Activated naive CD4-positive, alpha-beta T cell treated with anti-CD3 and anti-CD28 coated beads, Interleukin-2, amount 10 ng/mL, durations not matched to agents 7 days and 5 days (primary cell): ENCODE measurements around the gene SMARCA4.
A peak's percentile ranks its signal among the peaks of the same experiment; 100 is the strongest.

Experiments
- CTCF ChIA-PET: fragments of 350-600 bp; sonication (Branson Sonifier 250); formaldehyde crosslinking; loops from one replicate; lab custom pipeline; 2021; ENCODE audit warnings: antibody characterized with exemption; lab: Charles Lee
- DNase-seq: peaks from one replicate; pipeline ENCODE4 v3.0.0-alpha.2; 2020
- H3K27ac Mint-ChIP-seq: one replicate; pipeline ENCODE4 v1.8.0; 2021; ENCODE audit warnings: mild to moderate bottlenecking, moderate library complexity, mixed read lengths
- H3K27me3 Mint-ChIP-seq: one replicate; pipeline ENCODE4 v1.8.0; 2021; ENCODE audit warnings: mild to moderate bottlenecking, mixed read lengths
- H3K36me3 Mint-ChIP-seq: one replicate; pipeline ENCODE4 v1.8.0; 2021; ENCODE audit warnings: mixed read lengths
- H3K4me1 Mint-ChIP-seq: one replicate; pipeline ENCODE4 v1.8.0; 2021; ENCODE audit warnings: mixed read lengths
- H3K4me3 Mint-ChIP-seq: one replicate; pipeline ENCODE4 v1.8.0; 2021; ENCODE audit warnings: mild to moderate bottlenecking, moderate library complexity, mixed read lengths
- H3K9me3 Mint-ChIP-seq: one replicate; pipeline ENCODE4 v1.8.0; 2021; ENCODE audit warnings: mixed read lengths

SMARCA4 gene

GRCh38 chr19:10998045-10998533 is 37.3 kb downstream of the SMARCA4 start:
- Mint-ChIP-seq H3K4me3 (no peak overlapping the region), H3K36me3 (peaks cover 36% of the 10 kb centered on the region), H3K27me3 (no peaks in the 10 kb centered on the region), H3K9me3 (no peaks in the 10 kb centered on the region), H3K4me1 (no peaks in the 10 kb centered on the region), H3K27ac (no peak overlapping the region)
- CTCF ChIA-PET = interaction anchor here (1.0 kb wide), 1 partner anchor 56 kb away, joined by 3 read pairs; no protein-coding TSS in a partner anchor
- no peak for DNase-seq

GRCh38 chr19:10998666-10999065 is 37.8 kb downstream of the SMARCA4 start:
- no peaks in the 10 kb centered on the region for H3K4me1 Mint-ChIP-seq
- no peaks in the 10 kb centered on the region for H3K9me3 Mint-ChIP-seq
- H3K27me3 Mint-ChIP-seq = no peaks in the 10 kb centered on the region
- H3K4me3 Mint-ChIP-seq = no peak overlapping the region
- H3K27ac Mint-ChIP-seq = no peak overlapping the region
- DNase-seq = no peak
- CTCF ChIA-PET = interaction anchor here (0.7 to 1.0 kb wide), 2 partner anchors 57 kb away, joined by 3 read pairs; no protein-coding TSS in a partner anchor
- peaks cover 35% of the 10 kb centered on the region for H3K36me3 Mint-ChIP-seq

- Mint-ChIP-seq H3K4me1 (no peaks in the 10 kb centered on the region), H3K36me3 (peaks cover 36% of the 10 kb centered on the region), H3K9me3 (no peaks in the 10 kb centered on the region), H3K4me3 (no peak overlapping the region), H3K27me3 (no peaks in the 10 kb centered on the region), H3K27ac (no peak overlapping the region)
- CTCF ChIA-PET = no interaction called here
- no peak for DNase-seq
These were observed 44.7 kb downstream of the SMARCA4 start for GRCh38 chr19:11005521-11005920.

GRCh38 chr19:11007385-11007784 is 46.6 kb downstream of the SMARCA4 start:
- no peaks in the 10 kb centered on the region for H3K9me3 Mint-ChIP-seq
- peaks cover 50% of the 10 kb centered on the region for H3K36me3 Mint-ChIP-seq
- H3K4me3 Mint-ChIP-seq = no peak overlapping the region
- no peaks in the 10 kb centered on the region for H3K27me3 Mint-ChIP-seq
- DNase-seq = no peak
- H3K4me1 Mint-ChIP-seq = no peaks in the 10 kb centered on the region
- no peak overlapping the region for H3K27ac Mint-ChIP-seq
- CTCF ChIA-PET = interaction anchor here (0.6 to 0.7 kb wide), 2 partner anchors 119 to 428 kb away, joined by 3 to 4 read pairs; partner anchors contain the start of gene PRKCSH

GRCh38 chr19:11007962-11008532 is 47.2 kb downstream of the SMARCA4 start:
- peaks cover 53% of the 10 kb centered on the region for H3K36me3 Mint-ChIP-seq
- H3K27me3 Mint-ChIP-seq = no peaks in the 10 kb centered on the region
- CTCF ChIA-PET = no interaction called here
- no peak for DNase-seq
- no peaks in the 10 kb centered on the region for H3K9me3 Mint-ChIP-seq
- H3K27ac Mint-ChIP-seq = no peak overlapping the region
- no peaks in the 10 kb centered on the region for H3K4me1 Mint-ChIP-seq
- H3K4me3 Mint-ChIP-seq = no peak overlapping the region

- Mint-ChIP-seq H3K27ac (no peak overlapping the region), H3K36me3 (peaks cover 58% of the 10 kb centered on the region), H3K4me1 (no peaks in the 10 kb centered on the region), H3K9me3 (no peaks in the 10 kb centered on the region), H3K27me3 (no peaks in the 10 kb centered on the region), H3K4me3 (no peak overlapping the region)
- CTCF ChIA-PET = interaction anchor here (1.3 to 1.4 kb wide), 2 partner anchors 26 to 69 kb away, joined by 3 to 4 read pairs; no protein-coding TSS in a partner anchor
- DNase-seq = no peak
These were observed 49.2 kb downstream of the SMARCA4 start for GRCh38 chr19:11010041-11010440.

- H3K9me3 Mint-ChIP-seq = no peaks in the 10 kb centered on the region
- DNase-seq = no peak
- H3K27me3 Mint-ChIP-seq = no peaks in the 10 kb centered on the region
- no peak overlapping the region for H3K27ac Mint-ChIP-seq
- no peak overlapping the region for H3K4me3 Mint-ChIP-seq
- CTCF ChIA-PET = interaction anchor here (1.2 kb wide), 1 partner anchor 73 kb away, joined by 3 read pairs; no protein-coding TSS in a partner anchor
- no peaks in the 10 kb centered on the region for H3K4me1 Mint-ChIP-seq
- H3K36me3 Mint-ChIP-seq = peaks cover 62% of the 10 kb centered on the region
These were observed 51.7 kb downstream of the SMARCA4 start for GRCh38 chr19:11012507-11012906.

GRCh38 chr19:11013771-11014170 is 52.9 kb downstream of the SMARCA4 start:
- H3K36me3 Mint-ChIP-seq = peaks cover 55% of the 10 kb centered on the region
- CTCF ChIA-PET = no interaction called here

GRCh38 chr19:11014403-11014911 is 53.6 kb downstream of the SMARCA4 start:
- CTCF ChIA-PET = no interaction called here
- Mint-ChIP-seq H3K27me3 (no peaks in the 10 kb centered on the region), H3K9me3 (no peaks in the 10 kb centered on the region), H3K4me1 (no peaks in the 10 kb centered on the region), H3K27ac (no peak overlapping the region), H3K4me3 (no peak overlapping the region), H3K36me3 (peaks cover 55% of the 10 kb centered on the region)
- no peak for DNase-seq

More at GRCh38 chr19:11013771-11014170, 52.9 kb downstream of the SMARCA4 start:
- no peak for DNase-seq
- no peaks in the 10 kb centered on the region for H3K27me3 Mint-ChIP-seq
- no peak overlapping the region for H3K27ac Mint-ChIP-seq
- H3K9me3 Mint-ChIP-seq = no peaks in the 10 kb centered on the region
- no peaks in the 10 kb centered on the region for H3K4me1 Mint-ChIP-seq
- no peak overlapping the region for H3K4me3 Mint-ChIP-seq

- no peaks in the 10 kb centered on the region for H3K27me3 Mint-ChIP-seq
- H3K4me3 Mint-ChIP-seq = no peak overlapping the region
- no peaks in the 10 kb centered on the region for H3K4me1 Mint-ChIP-seq
- H3K9me3 Mint-ChIP-seq = no peaks in the 10 kb centered on the region
- CTCF ChIA-PET = no interaction called here
- H3K27ac Mint-ChIP-seq = no peak overlapping the region
- peaks cover 56% of the 10 kb centered on the region for H3K36me3 Mint-ChIP-seq
- DNase-seq = no peak
These were observed 55.8 kb downstream of the SMARCA4 start for GRCh38 chr19:11016631-11017030.

- H3K27me3 Mint-ChIP-seq = no peaks in the 10 kb centered on the region
- no peaks in the 10 kb centered on the region for H3K4me1 Mint-ChIP-seq
- H3K27ac Mint-ChIP-seq = peak overlapping the region; percentile 80
- peaks cover 57% of the 10 kb centered on the region for H3K36me3 Mint-ChIP-seq
- DNase-seq = no peak
- H3K4me3 Mint-ChIP-seq = no peak overlapping the region
- CTCF ChIA-PET = no interaction called here
- no peaks in the 10 kb centered on the region for H3K9me3 Mint-ChIP-seq
These were observed 56.6 kb downstream of the SMARCA4 start for GRCh38 chr19:11017275-11018035.

- H3K4me3 Mint-ChIP-seq = no peak overlapping the region
- H3K4me1 Mint-ChIP-seq = no peaks in the 10 kb centered on the region
- no peaks in the 10 kb centered on the region for H3K9me3 Mint-ChIP-seq
- DNase-seq = no peak
- H3K27me3 Mint-ChIP-seq = no peaks in the 10 kb centered on the region
- peak overlapping the region; percentile 31 for H3K27ac Mint-ChIP-seq
- H3K36me3 Mint-ChIP-seq = peaks cover 54% of the 10 kb centered on the region
- CTCF ChIA-PET = no interaction called here
These were observed 57.3 kb downstream of the SMARCA4 start for GRCh38 chr19:11018179-11018578.

GRCh38 chr19:11018763-11019162 is 57.9 kb downstream of the SMARCA4 start:
- peaks cover 49% of the 10 kb centered on the region for H3K36me3 Mint-ChIP-seq
- H3K9me3 Mint-ChIP-seq = no peaks in the 10 kb centered on the region
- no peak for DNase-seq
- CTCF ChIA-PET = interaction anchor here (1.0 kb wide), 1 partner anchor 16 kb away, joined by 4 read pairs; no protein-coding TSS in a partner anchor
- H3K4me3 Mint-ChIP-seq = no peak overlapping the region
- no peaks in the 10 kb centered on the region for H3K4me1 Mint-ChIP-seq
- no peak overlapping the region for H3K27ac Mint-ChIP-seq
- H3K27me3 Mint-ChIP-seq = no peaks in the 10 kb centered on the region

- Mint-ChIP-seq H3K27ac (no peak overlapping the region), H3K4me3 (no peak overlapping the region), H3K36me3 (peaks cover 46% of the 10 kb centered on the region), H3K4me1 (no peaks in the 10 kb centered on the region), H3K27me3 (no peaks in the 10 kb centered on the region), H3K9me3 (no peaks in the 10 kb centered on the region)
- no peak for DNase-seq
- CTCF ChIA-PET = interaction anchor here (1.0 kb wide), 1 partner anchor 15 kb away, joined by 4 read pairs; no protein-coding TSS in a partner anchor
These were observed 58.4 kb downstream of the SMARCA4 start for GRCh38 chr19:11019262-11019661.
